DMS79 (cell line): ENCODE data around the gene PLD6.

ENCODE experiments used
- DNase-seq: peaks from one replicate; lab custom pipeline; 2025; lab: John Stamatoyannopoulos, UW

PLD6 gene

GRCh38 chr17:17154981-17155380 lies 51.2 kb downstream of the PLD6 start:
- no peak for DNase-seq

GRCh38 chr17:17154556-17154955 lies 51.6 kb downstream of the PLD6 start:
- DNase-seq = no peak

DNA sequence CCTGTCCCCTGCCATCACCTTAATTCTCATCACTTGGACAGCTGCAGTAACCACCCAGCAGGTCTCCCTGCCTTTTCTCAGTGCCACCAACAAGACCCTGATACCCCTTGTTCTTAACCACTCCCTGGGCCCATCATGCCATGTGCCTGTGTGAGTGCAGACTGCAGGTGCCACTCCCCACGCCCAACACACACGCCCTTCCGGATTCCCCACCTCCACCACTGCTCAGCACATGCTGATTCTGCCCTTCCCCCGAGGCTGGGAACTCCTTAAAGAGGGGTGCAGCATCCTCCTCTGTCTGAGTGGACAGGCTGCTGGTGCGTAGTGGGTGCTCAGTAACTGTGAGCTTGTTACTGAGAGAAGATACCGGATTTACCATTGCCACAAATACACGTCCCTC lies 52.4 kb downstream of the PLD6 start:
- DNase-seq = no peak

DNA sequence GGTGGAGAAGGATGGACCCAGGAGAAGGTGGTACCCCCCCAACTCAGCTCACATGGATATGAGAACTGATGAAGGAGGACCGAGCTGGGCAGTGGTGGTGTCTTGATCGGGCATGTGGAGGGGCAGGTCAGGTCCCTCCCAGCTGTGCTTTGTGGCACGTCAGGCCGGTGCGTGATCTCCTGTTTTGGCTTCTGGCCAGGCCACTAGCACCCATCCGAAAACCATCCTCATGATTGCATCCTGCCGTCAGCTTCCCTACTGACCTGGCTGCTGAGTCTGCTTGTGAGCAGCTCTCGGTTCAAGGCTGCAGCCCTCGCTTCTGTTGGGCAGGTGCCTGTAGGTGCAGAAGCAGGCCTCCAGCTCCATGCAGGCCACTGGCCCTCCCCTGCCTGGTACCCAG lies 53.1 kb downstream of the PLD6 start:
- DNase-seq = no peak

GRCh38 chr17:17152385-17152784 lies 53.7 kb downstream of the PLD6 start:
- DNase-seq = no peak

GRCh38 chr17:17151962-17152361 lies 54.2 kb downstream of the PLD6 start:
- no peak for DNase-seq

- no peak for DNase-seq
Measured at GRCh38 chr17:17151541-17151940, 54.6 kb downstream of the PLD6 start.

DNA sequence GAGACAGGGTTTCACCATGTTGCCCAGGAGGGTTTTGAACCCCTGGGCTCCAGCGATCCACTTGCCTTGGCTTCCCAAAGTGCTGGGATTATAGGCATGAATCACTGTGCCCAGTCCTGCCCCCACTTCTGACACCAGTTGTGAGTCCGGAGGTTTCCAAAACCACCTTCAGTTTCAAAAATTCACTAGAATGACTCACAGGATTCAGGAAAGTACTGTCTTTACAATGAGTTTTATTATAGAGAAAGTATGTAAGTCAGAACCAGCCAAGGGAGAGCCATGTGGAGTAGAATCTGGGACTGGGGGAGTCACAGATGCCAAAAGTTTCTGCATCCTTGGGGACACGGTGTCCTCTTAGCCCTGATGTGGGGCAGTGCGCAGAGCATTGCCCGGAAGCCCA lies 55.1 kb downstream of the PLD6 start:
- no peak for DNase-seq
